Esophagus squamous epithelium (tissue), 4 donors: ENCODE data around the gene ILK.

Experiments used
- CTCF ChIP-seq, 6 experiments: fragments of 450-650 bp in 4 of 6; fragments of 200-600 bp in 2 of 6; sonication (generic) in 2 of 6; IDR thresholded peaks; one replicate each; pipeline ENCODE4 v1.5.1; 2016 to 2019; ENCODE audit warnings: antibody characterized with exemption in 6 of 6, mild to moderate bottlenecking in 4 of 6, moderate library complexity in 4 of 6
- POLR2A ChIP-seq, 4 donors: fragments of 450-650 bp; IDR thresholded peaks; one replicate each; pipeline ENCODE4 v1.6.1; 2017; ENCODE audit warnings: antibody characterized with exemption in 4 of 4, mild to moderate bottlenecking in 4 of 4, moderate library complexity in 3 of 4

GRCh38 chr11:6570691-6571427, 32.7 kb upstream of the ILK start:
- TF ChIP-seq POLR2A (IDR thresholded peaks at IDR 0.05) (no peak), CTCF (IDR thresholded peaks at IDR 0.05) (no peak)
